Activated CD4-positive, alpha-beta T cell treated with anti-CD3 and anti-CD28 coated beads, Interleukin-2, Interleukin-4, amounts not matched to agents 100 ng/mL and 50 ng/mL, durations not matched to agents 16 hours and 8 hours (primary cell): ENCODE measurements around the gene TMEM91.

Source experiments
- DNase-seq: peaks from one replicate; pipeline ENCODE4 v3.0.0-alpha.2; 2020; ENCODE audit warnings: low spot score

TMEM91 gene

DNA sequence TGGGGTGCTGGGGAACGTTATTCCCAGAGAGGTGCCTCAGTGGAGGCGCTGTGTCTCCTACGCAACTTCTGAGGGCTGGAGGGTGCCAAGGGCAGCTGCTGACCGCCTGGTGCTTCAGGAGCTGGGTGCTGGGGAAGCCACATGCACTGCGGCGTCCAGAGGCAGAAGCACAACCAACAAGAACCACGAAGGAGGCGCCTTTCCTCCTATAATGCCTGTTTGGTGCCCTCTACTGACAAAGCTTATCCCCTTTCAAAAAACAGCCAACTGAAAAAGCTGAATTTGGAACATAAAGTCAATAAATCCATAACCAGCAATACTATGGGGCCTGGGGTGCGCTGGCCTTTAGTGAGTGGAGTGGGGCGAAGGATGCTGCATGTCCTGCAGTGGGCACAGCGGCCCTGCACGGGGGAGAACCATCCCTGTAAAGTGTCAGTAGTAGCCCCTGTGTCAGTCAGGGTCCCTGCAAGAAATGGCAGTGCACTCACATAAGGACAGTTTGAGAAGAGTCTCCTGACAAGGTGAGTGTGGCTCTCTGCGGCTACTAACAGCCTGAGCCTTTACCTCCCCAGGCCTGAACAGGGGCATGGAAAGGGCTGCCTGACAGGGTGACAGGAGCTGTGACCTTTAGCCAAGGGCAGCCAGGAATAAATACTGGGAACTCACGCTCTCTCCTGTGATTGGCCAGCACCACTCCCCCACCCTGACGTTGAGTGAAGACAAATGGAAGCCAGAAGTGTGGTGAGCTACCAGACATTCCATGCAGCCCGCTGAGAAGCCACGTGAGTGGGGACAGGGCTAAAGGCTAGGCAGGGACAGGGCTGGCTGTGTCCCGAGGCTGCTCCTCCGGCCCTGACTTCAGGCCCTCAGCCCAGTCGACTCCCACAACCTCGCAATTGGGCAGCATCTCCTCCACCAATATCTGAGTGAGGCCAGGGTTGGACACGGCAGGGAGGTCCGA lies 55.4 kb downstream of the TMEM91 start:
- DNase-seq = peak; percentile 16

DNA sequence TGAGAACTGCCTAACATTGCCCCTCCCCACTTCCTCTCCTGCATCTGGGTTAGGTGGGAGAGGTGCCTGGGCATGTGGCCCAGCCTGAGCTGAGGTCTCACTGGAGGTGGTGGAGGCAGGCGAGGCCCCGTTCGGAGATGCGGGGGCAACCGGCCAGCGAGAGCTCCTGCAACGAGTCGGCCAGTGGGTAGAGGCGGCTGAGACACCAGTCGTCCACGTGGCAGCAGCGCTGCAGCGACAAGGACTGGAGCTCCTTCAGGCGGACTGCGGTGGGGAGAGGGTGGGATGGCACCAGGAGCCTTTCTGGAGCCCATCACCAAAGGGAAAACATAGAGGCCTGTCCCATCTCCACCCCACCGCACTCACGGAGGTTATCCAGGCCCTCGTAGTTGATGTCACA lies 56.8 kb downstream of the TMEM91 start:
- no peak for DNase-seq
